GM12878 (cell line): Measurements from ENCODE around the gene FALEC. TPM values are rescaled to one million over a fixed set of nuclear protein-coding genes. Genes with fewer than 3 reads are reported as not detected.

Experiments
- BHLHE40 ChIP-seq, 2 experiments: fragments of 450-650 bp in 1 of 2; IDR thresholded peaks; 2 replicates each; pipeline ENCODE4 v1.6.1; 2011 to 2017; ENCODE audit warnings: low read depth in 2 of 2, borderline replicate concordance in 1 of 2, improper control_type of control experiment in 1 of 2, low read length in 1 of 2, mild to moderate bottlenecking in 1 of 2
- E4F1 ChIP-seq: fragments of 450-650 bp; IDR thresholded peaks from 2 replicates; pipeline ENCODE4 v1.6.1; 2018; ENCODE audit warnings: borderline replicate concordance, mild to moderate bottlenecking; ENCODE audit not compliant: partially characterized antibody
- FOXM1 ChIP-seq: IDR thresholded peaks from 2 replicates; pipeline ENCODE4 v1.6.1; 2012; ENCODE audit warnings: low read depth, mild to moderate bottlenecking, inconsistent platforms, low read length, moderate library complexity
- NFYB ChIP-seq: IDR thresholded peaks from 2 replicates; pipeline ENCODE4 v1.6.1; 2011; ENCODE audit warnings: low read depth, mild to moderate bottlenecking, low read length, improper control_type of control experiment, moderate library complexity; ENCODE audit not compliant: insufficient read depth
- PML ChIP-seq: IDR thresholded peaks from 2 replicates; pipeline ENCODE4 v1.6.1; 2012; ENCODE audit warnings: low read length, inconsistent platforms
- RELB ChIP-seq: fragments of 450-650 bp; IDR thresholded peaks from 2 replicates; pipeline ENCODE4 v1.6.1; 2017; ENCODE audit warnings: low read depth, mild to moderate bottlenecking, moderate library complexity
- TCF12 ChIP-seq: IDR thresholded peaks from 2 replicates; pipeline ENCODE4 v1.6.1; 2011; ENCODE audit warnings: low read depth, mild to moderate bottlenecking, low read length
- polyA plus RNA-seq, 11 experiments: library from polyadenylated mRNA; depleted of rRNA in 4 of 11; unstranded in 6 of 11; stranded (reverse) in 5 of 11; fragments of >200 nt; fragmentation: Nextera tagmentation in 4 of 11; fragmentation: Illumina TruSeq in 1 of 11; extraction: Ambion mirVana in 4 of 11; extraction: Trizol in 1 of 11; gene quantifications; 1 replicate in 1 of 11; 2 replicates in 10 of 11; pipeline versions ENCODE4 v1.2.1 to v1.2.3, GENCODE V29; 2011 to 2016; ENCODE audit warnings: inconsistent platforms in 2 of 11, missing spikeins in 2 of 11, low read depth in 1 of 11
- total RNA-seq, 4 experiments: library from RNA; depleted of rRNA in 3 of 4; stranded (reverse); fragments of >200 nt in 3 of 4; fragmentation: Illumina TruSeq in 1 of 4; extraction: Trizol in 1 of 4; gene quantifications; 2 replicates each; pipeline versions ENCODE4 v1.2.1 to v1.2.3, GENCODE V29; 2013 to 2021

FALEC gene
- total and polyA plus RNA-seq, 10 of the 15 experiments (the other 5 are each of a cell fraction or from before 2014, with no cell fraction given) = 0.21 to 0.71 (median 0.32) TPM; not detected in 3

GRCh38 chr1:150563340-150564038 is 47.9 kb downstream of the FALEC start (continued):
- TF ChIP-seq RELB (peak; percentile 96), TCF12 (peak; percentile 22; the same call in 1 of the 2 replicates), FOXM1 (no peak), NFYB (no peak), PML (no peak), BHLHE40 (IDR thresholded peaks at IDR 0.05; ENCODE audit: borderline replicate concordance in 1 of 2, low read depth in 2 of 2, low read length in 1 of 2) (peak; percentile 48; a peak in 1 of 4 replicates), E4F1 (no peak)
